HG03354 (cell line): ENCODE results near the gene CDKAL1.

Experiments used
- ATAC-seq: cut with Tn5 transposase; IDR thresholded peaks from one replicate; pipeline ENCODE4 v1.9.1; 2021; ENCODE audit warnings: mild to moderate bottlenecking; ENCODE audit not compliant: unreplicated experiment, poor library complexity, severe bottlenecking

Gene CDKAL1

GRCh38 chr6:20661721-20662120 is 127.5 kb downstream of the CDKAL1 start:
- no peak for ATAC-seq

GRCh38 chr6:20664250-20664649 is 130.0 kb downstream of the CDKAL1 start:
- ATAC-seq: no peak

GRCh38 chr6:20665290-20665689 is 131.0 kb downstream of the CDKAL1 start:
- ATAC-seq: no peak

DNA sequence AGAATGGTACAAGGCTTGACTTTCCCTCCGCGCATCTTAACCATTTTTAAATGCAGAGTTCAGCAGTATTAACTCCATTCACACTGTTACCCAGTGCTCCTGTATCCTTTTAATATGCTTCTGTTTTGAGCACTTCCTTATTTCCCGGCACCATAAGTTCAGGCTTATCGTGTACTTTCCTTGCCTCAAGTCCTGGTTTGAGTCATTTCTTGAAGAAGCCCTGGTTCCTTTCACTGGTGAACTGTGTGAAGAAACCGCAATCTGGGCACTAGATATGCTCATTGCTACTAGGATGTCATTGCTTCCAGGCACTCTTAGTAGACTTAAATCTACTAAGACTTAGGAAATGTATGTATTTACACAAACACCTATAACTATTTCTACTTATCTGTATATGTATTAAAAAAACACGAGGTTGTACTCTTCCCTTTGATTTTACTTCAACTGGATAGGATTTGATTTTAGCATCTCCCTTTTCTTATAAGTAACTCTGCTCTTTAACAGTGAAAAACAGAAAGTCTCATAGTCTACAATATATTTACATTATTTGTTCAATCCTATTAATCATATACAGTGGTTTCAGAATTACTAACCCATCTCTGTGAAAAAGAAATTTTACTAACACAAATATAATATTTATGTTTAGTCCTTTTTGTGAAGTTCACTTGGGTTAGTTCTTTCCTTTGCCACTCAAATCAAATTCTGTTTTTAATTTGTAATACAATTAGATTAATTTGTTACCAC is 135.5 kb downstream of the CDKAL1 start:
- peak; percentile 93 for ATAC-seq

DNA sequence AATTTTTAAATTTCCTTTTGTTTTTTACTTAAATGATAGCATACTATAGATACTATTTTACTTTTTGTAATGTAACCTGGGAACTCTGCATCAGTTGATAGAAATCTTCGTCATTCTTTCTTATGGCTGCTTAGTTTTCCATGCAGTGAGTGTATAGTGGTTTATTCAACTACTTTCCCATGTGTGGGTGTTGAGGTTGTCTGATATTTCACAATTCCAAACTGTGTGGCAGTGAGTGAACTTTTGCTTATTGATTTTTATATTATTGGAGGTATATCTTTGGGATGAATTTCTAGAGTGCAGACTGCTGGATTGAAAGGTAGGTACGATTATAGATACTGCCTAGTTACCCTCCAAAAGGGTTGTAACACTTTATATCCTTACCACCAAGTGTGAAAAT is 136.5 kb downstream of the CDKAL1 start:
- ATAC-seq: no peak

GRCh38 chr6:20672038-20672437 is 137.8 kb downstream of the CDKAL1 start:
- ATAC-seq: no peak

DNA sequence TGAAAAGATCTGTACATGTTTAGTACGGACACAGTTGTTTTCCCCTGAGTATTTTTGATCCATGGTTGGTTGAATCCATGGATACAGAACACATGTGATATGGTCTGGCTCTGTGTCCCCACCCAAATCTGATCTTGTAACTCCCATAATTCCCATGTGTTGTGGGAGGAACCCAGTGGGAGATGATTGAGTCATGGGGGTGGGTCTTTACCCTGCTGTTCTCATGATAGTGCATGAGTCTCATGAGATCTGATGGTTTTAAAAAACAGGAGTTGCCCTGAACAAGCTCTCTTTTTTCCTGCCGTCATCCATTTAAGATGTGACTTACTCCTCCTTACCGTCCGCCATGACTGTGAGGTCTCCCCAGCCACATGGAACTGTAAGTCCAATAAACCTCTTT is 139.2 kb downstream of the CDKAL1 start:
- no peak for ATAC-seq

- no peak for ATAC-seq
Observed at GRCh38 chr6:20674664-20675063, 140.4 kb downstream of the CDKAL1 start.

DNA sequence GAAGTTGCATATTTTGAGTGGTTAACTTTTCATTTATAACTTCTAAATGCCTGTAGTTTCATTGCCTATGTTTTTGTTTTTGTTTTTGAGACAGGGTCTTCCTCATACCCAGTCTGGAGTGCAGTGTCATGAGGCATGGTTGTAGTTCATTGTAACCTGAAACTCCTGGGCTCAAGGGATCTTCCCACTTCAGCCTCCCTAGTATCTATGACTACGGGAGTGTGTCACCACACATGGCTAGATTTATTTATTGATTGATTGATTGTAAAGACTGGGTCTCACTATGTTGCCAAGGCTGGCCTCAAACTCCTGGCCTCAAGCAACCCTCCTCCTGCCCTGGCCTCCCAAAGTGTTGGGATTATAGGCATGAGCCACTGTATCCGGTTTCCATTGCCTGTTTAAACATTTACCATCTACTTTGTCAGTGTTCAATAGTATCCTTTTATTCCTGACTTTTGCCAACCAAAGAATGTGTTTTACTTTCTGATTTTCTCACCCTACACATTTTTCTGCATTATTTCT is 144.6 kb downstream of the CDKAL1 start:
- no peak for ATAC-seq

DNA sequence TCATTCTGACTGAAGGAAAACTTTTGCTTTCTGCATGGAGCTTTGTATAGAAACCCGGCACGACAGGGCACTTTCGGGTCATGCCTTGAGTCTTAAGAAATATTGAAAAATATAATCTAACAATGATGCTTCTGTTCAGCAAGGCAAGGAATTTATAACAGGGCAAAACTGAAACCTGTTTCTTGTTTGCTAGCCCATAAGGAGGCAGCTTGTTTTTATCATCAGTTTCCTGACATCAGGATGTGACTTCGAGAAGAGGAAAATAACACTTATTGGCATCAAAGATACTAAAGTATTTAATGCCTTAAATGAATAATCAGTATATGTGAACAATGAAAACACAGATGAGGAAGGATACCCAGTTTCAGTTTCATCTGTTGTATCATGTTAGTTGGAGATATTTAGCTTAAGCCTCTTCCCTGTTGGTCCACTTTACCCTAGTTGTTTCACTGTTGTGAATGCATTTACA is 146.5 kb downstream of the CDKAL1 start:
- peak; percentile 84 for ATAC-seq

GRCh38 chr6:20681243-20681684 is 147.0 kb downstream of the CDKAL1 start:
- peak; percentile 40 for ATAC-seq

DNA sequence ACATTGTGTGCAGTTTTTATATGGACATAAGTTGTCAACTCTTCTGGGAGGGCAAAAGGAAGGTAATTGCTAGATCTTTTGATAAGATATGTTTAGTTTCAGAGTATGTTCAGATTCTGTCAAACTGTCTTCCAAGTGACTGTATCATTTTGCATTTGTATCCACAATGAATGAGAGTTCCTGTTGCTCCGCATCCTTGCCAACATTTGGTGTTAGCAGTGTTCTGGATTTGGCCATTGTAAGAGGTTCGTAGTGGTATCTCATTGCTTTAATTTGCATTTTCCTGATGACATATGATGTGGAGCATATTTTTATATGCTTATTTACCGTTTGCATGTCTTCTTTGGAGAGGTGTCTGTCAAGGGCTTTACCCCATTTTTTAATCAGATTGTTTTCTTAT is 150.2 kb downstream of the CDKAL1 start:
- ATAC-seq: no peak

DNA sequence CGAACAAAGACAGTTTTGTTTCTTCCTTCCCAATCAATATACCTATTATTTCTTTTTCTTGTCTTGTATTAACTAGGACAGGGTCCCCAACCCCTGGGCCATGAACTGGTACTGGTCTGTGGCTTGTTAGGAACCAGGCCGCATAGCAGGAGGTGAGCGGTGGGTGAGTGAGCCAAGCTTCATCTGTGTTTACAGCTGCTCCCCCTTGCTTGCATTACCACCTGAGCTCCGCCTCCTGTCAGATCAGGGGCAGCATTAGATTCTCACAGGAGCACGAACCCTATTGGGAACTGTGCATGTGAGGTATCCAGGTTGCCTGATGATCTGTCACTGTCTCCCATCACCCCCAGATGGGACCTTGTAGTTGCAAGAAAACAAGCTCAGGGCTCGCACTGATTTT is 151.9 kb downstream of the CDKAL1 start:
- no peak for ATAC-seq

- no peak for ATAC-seq
Observed at GRCh38 chr6:20687494-20687893, 153.2 kb downstream of the CDKAL1 start.

GRCh38 chr6:20688710-20689500 is 154.6 kb downstream of the CDKAL1 start:
- peak; percentile 89 for ATAC-seq

DNA sequence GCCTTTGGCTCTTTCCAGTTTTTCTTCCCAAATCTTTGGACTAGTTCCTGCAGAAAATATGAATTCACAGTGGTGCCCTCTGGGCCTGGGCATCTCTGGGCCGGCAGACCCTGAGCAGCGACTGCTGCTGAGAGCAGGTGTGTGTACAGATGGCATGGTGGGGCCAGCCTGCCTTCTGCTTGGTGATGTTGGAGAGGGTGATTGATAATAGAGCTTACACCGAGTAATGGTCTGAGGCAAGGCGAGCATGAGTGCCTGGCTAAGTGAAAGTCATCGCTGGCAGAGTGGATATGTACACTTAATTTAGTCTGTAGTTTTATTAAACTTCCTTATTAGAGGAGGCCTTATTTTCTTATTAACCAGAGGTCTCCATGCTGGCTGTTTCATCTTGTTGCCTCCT is 156.9 kb downstream of the CDKAL1 start:
- no peak for ATAC-seq

DNA sequence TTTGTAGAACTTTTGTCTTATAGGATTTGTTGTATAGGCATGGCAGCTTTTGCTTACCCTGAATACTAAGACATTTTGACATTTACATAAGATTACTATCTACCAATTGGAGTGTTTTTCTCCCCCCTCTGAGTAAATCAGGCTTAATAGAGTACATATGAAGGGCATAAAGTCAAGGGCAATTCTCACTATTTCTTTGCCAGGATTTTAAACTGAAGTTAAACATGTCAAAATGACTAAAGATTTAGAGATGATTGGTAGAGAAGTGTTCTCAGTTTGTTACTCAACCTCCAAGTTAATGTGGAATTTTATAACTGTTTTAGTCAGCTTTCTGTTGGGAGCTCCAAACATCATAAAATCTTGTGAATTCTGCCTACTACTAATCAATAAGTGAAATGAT is 157.8 kb downstream of the CDKAL1 start:
- ATAC-seq: no peak

GRCh38 chr6:20693466-20694063 is 159.3 kb downstream of the CDKAL1 start:
- ATAC-seq: no peak

DNA sequence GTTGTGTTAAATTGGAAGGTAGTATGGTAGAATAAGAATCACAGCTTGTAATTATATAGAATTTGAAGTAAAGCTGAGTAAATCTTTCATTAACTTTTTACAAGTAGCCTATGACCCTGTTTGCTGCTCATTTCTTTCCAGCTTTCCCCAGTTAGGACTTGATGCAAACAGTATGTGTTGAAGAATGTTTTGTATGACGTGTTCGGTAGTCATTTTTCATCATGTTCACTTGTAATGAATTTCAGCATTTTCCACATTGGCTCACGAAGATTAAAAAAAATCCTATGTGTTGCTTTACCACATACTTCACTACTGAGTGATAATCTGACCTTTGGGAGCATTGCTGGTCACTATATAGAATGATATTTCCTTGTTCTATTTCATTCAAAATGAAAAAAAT is 162.4 kb downstream of the CDKAL1 start:
- no peak for ATAC-seq

DNA sequence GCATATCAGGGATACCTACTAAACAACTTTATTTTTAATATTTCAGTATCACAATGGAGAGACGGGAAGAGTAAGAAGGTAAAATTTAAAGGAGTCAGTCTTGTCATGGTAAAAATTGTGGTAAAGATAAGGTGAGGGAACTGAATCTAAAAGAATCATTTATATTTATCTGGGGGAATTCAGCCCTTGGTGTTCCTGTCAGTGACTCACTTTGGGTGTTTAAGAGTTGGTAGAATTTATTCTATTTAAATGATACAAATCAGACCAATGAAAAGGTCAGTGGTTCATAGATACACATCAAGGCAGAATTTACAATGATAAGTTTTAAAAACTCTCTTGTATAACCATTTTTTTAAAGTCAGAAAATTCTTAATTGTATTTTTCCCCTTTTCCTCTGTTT is 164.4 kb downstream of the CDKAL1 start:
- no peak for ATAC-seq
